Effector CD4-positive, alpha-beta T cell (primary cell): ENCODE results near the gene MYO1D.

ENCODE experiments used
- DNase-seq: peaks from one replicate; pipeline ENCODE4 v3.0.0-alpha.2; 2020

Gene MYO1D

GRCh38 chr17:32810690-32811089 lies 66.2 kb downstream of the MYO1D start:
- no peak for DNase-seq

GRCh38 chr17:32807577-32807976 lies 69.3 kb downstream of the MYO1D start:
- no peak for DNase-seq

GRCh38 chr17:32806646-32807045 lies 70.3 kb downstream of the MYO1D start:
- DNase-seq = no peak

- DNase-seq = no peak
Observed at GRCh38 chr17:32805029-32805976, 71.6 kb downstream of the MYO1D start.

- DNase-seq = no peak
Observed at GRCh38 chr17:32803544-32803943, 73.4 kb downstream of the MYO1D start.

GRCh38 chr17:32802306-32802705 lies 74.6 kb downstream of the MYO1D start:
- no peak for DNase-seq

GRCh38 chr17:32801641-32802040 lies 75.3 kb downstream of the MYO1D start:
- no peak for DNase-seq

GRCh38 chr17:32801193-32801592 lies 75.7 kb downstream of the MYO1D start:
- DNase-seq = no peak

- no peak for DNase-seq
Observed at GRCh38 chr17:32798938-32799337, 78.0 kb downstream of the MYO1D start.

GRCh38 chr17:32795339-32795979 lies 81.5 kb downstream of the MYO1D start:
- DNase-seq = no peak

GRCh38 chr17:32794533-32795246 lies 82.2 kb downstream of the MYO1D start:
- DNase-seq = no peak

GRCh38 chr17:32793841-32794240 lies 83.1 kb downstream of the MYO1D start:
- DNase-seq = no peak

GRCh38 chr17:32792207-32792606 lies 84.7 kb downstream of the MYO1D start:
- DNase-seq = no peak

- no peak for DNase-seq
Observed at GRCh38 chr17:32786169-32786568, 90.8 kb downstream of the MYO1D start.

GRCh38 chr17:32784113-32784512 lies 92.8 kb downstream of the MYO1D start:
- no peak for DNase-seq

- DNase-seq = no peak
Observed at GRCh38 chr17:32783602-32784001, 93.3 kb downstream of the MYO1D start.

- no peak for DNase-seq
Observed at GRCh38 chr17:32780721-32781120, 96.2 kb downstream of the MYO1D start.

GRCh38 chr17:32777922-32778321 lies 99.0 kb downstream of the MYO1D start:
- no peak for DNase-seq

GRCh38 chr17:32777436-32777835 lies 99.5 kb downstream of the MYO1D start:
- DNase-seq = no peak

- DNase-seq = no peak
Observed at GRCh38 chr17:32774695-32775084, 102.2 kb downstream of the MYO1D start.

- DNase-seq = no peak
Observed at GRCh38 chr17:32773856-32774694, 102.8 kb downstream of the MYO1D start.

GRCh38 chr17:32772453-32773025 lies 104.4 kb downstream of the MYO1D start:
- DNase-seq = no peak
